Mucosa of gallbladder (tissue), 1 donor: ENCODE measurements around the gene SLC25A20. TPM values are rescaled to one million over a fixed set of nuclear protein-coding genes. Genes with fewer than 3 reads are reported as not detected.
"Not testable (repeated sequence)": the region's sequence is repeated elsewhere in the genome, so short reads cannot be mapped to it uniquely, and the experiment has no call there.

Experiments
- DNase-seq: peaks from one replicate; pipeline ENCODE4 v3.0.0-alpha.2; 2020; ENCODE audit warnings: low spot score
- total RNA-seq: library from RNA; stranded (reverse); gene quantifications from one replicate; pipeline ENCODE4 v1.2.1, GENCODE V29; 2021
- donor health status: DM: no; HTN: no; CAD: no.

SLC25A20 gene
- total RNA-seq, 1 donor from 2014 or later = 24.4 TPM

GRCh38 chr3:48847053-48847503, 51.6 kb downstream of the SLC25A20 start:
- DNase-seq = peak; percentile 71

DNA sequence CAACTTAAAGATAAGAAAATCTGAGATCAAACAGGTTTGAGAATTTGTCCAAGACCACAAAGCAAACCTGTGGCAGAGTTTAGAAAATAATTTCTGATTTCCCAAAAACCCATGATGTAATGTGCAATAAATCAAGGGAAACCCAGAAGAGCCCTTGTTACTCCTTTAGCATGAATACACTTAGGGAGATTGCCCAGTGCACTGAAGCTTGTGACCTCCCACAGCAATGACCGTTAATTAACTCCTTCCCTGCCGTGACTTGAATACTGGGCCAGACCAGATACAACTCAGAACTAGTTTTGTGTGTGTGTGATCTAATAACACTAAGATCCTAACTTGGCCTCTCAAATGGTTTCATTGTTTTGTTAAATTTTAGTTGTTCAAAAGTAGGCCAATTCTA, 53.5 kb downstream of the SLC25A20 start:
- DNase-seq = no peak

DNA sequence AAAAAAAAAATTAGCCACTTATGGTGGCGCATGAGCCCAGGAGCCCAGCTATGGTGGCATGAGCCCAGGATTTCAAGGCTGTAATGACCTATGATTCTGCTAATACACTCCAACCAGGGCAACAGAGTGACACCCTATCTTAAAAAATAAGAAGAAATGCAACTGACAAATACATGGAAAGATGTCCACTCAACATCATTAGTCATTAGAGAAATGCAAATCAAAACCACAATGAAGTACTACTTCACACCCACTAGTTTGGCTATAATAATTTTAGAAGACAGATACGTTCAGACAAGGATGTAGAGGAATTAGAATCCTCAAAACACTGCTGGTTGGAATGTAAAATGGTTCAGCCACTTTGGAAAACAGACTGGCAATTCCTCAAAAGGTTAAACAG, 61.5 kb downstream of the SLC25A20 start:
- no peak for DNase-seq

DNA sequence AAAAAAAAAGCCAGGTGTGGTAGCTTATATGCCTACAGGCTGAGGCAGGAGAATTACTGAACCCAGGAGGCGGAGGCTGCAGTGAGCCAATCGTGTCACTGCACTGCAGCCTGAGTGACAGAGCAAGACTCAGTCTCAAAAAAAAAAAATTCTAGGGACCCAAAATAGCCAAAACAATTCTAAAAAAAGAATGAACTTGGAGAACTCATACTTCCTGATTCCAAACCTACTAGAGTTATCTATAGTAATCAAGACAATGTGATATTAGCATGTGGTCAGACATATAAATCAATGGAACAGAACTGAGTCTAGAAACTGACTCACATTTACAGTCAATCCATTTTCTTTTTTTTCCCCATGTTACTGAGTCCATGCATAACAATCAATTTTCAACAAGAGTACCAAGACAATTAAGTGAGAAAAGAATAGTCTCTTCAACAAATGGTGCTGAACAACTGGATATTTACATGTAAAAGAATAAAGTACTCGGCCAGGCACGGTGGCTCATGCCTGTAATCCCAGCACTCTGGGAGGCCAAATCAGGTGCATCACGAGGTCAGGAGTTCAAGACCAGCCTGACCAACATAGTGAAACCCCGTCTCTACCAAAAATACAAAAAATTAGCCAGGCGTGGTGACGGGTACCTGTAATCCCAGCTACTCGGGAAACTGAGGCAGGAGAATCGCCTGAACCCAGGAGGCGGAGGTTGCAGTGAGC, 62.9 kb downstream of the SLC25A20 start:
- no peak for DNase-seq

- no peak for DNase-seq
Measured at GRCh38 chr3:48832684-48833083, 66.0 kb downstream of the SLC25A20 start.

- no peak for DNase-seq
Measured at GRCh38 chr3:48830715-48831114, 68.0 kb downstream of the SLC25A20 start.

DNA sequence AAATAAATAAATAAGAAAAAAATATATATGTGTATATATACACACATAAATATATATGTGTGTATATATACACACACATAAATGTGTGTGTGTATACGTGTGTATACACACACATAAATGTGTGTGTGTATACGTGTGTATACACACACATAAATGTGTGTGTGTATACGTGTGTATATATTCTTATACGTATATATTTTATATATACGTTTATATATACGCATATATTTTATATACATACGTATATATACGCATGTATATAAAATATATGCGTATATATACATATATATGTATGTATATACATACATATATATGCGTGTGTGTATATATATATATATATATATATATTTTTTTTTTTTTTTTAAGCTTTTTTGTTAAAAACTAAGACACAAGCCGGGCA, 69.2 kb downstream of the SLC25A20 start:
- not testable (repeated sequence) for DNase-seq

- DNase-seq = not testable (repeated sequence)
Measured at GRCh38 chr3:48827874-48828273, 70.8 kb downstream of the SLC25A20 start.

- DNase-seq = no peak
Measured at GRCh38 chr3:48826451-48826850, 72.2 kb downstream of the SLC25A20 start.

GRCh38 chr3:48820612-48821324, 77.9 kb downstream of the SLC25A20 start:
- no peak for DNase-seq

- no peak for DNase-seq
Measured at GRCh38 chr3:48819234-48820221, 79.2 kb downstream of the SLC25A20 start.

GRCh38 chr3:48811524-48811923, 87.2 kb downstream of the SLC25A20 start:
- DNase-seq = no peak

Other genes starting within 250 kb of the SLC25A20 start
- 0.75 TPM for gene CELSR3, start 236.0 kb downstream of the SLC25A20 start, total RNA-seq
- 42.3 TPM for gene NCKIPSD, start 213.0 kb downstream of the SLC25A20 start, total RNA-seq
- 98.3 TPM for gene IP6K2, start 181.7 kb downstream of the SLC25A20 start, total RNA-seq
- gene PRKAR2A, start 51.0 kb downstream of the SLC25A20 start, total RNA-seq = 61.9 TPM
- 76.7 TPM for gene ARIH2, start 20.0 kb upstream of the SLC25A20 start, total RNA-seq
- 104 TPM for gene P4HTM, start 91.4 kb upstream of the SLC25A20 start, total RNA-seq
- gene WDR6, start 108.5 kb upstream of the SLC25A20 start, total RNA-seq = 283 TPM
- gene DALRD3, start 119.7 kb upstream of the SLC25A20 start, total RNA-seq = 37.1 TPM
- gene NDUFAF3, start 123.2 kb upstream of the SLC25A20 start, total RNA-seq = 83.3 TPM
- gene IMPDH2, start 130.5 kb upstream of the SLC25A20 start, total RNA-seq = 136 TPM
- 83.9 TPM for gene QRICH1, start 195.2 kb upstream of the SLC25A20 start, total RNA-seq
- 207 TPM for gene QARS1, start 205.9 kb upstream of the SLC25A20 start, total RNA-seq
- 85.6 TPM for gene USP19, start 221.9 kb upstream of the SLC25A20 start, total RNA-seq
- gene LAMB2, start 234.2 kb upstream of the SLC25A20 start, total RNA-seq = 733 TPM